Measurements from ENCODE around the gene ING5. TPM values are rescaled to one million over a fixed set of nuclear protein-coding genes. Genes with fewer than 3 reads are reported as not detected.

ING5 gene
- total RNA-seq (10 to 100 TPM; 24.9 to 57.1 (median 39.9) TPM), polyA plus RNA-seq (10 to 100 TPM; 27.1 to 39.5 TPM)
- long read RNA-seq, donor 1, partial matches to known transcripts, result 3 of 23 reads
- long read RNA-seq, donor 1, other reads (novel, unspliced or antisense), result 19 of 23 reads
- long read RNA-seq, donor 2, full-length matches to known transcripts, result 4 of 4 reads
- long read RNA-seq, donor 2, partial matches to known transcripts, result 0 of 4 reads
- long read RNA-seq, donor 2, other reads (novel, unspliced or antisense), result 0 of 4 reads
- long read RNA-seq, donor 3, full-length matches to known transcripts, result 16 of 30 reads
- long read RNA-seq, donor 3, partial matches to known transcripts, result 3 of 30 reads
- long read RNA-seq, donor 3, other reads (novel, unspliced or antisense), result 11 of 30 reads

DNA sequence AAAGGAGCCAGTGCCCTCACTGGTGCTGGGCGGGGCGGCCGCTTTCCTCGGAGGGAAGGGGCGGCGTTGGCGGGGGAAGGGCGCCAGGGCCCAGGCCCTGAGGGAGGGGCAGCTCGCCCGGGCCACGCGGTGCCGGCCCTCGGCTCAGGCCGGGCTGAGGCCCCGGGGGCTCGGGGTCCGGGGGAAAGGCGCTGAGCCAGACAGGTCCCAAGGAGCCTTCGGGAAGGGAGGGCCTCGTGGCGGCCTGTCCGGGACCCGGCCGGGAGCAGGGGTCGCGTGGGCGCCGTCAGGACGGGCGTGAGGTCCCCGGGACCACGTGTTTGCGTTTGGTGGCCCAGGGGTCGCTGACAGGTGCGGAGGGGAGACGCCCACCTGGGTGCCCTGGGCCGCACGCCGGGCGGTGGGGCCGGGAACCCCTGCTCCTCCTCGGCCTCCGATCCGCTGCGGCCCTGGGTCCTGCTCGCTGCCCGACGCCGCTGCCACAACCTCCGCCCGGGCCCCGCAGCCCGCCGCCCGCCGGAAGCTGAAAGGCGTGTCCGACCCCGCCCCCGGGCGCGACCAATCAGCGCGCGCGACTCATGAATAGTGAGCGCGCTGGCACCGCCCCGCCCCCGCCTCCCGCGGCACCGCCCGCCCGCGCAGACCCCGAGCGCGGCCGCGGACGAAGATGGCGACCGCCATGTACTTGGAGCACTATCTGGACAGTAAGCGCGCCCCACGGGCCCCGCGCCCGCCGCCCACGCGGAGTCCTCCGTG, at the start of gene ING5:
ING5 (plus strand) TSS at position 641 of the 756 bp plus-strand sequence; CDS start at position 668, 27 bp downstream.
- peaks cover 5% of the 10 kb centered on the region for H3K4me1 ChIP-seq (ENCODE audit: insufficient read depth)
- H3K27me3 ChIP-seq, result no peaks in the 10 kb centered on the region
- intact Hi-C loops (cut with DNase I), result loop anchor here in 1 of 4 donors (2.0 kb wide), 1 partner anchor 33 kb away; the partner anchor contains the start of gene D2HGDH
- no peaks in the 10 kb centered on the region for H3K36me3 ChIP-seq
- H3K4me3 ChIP-seq, result peak within 1 kb of the TSS; percentile 77
- H3K9me3 ChIP-seq, result peaks cover 0 to 3% of the 10 kb centered on the region in 2 donors
- TF ChIP-seq, protein P1, sequence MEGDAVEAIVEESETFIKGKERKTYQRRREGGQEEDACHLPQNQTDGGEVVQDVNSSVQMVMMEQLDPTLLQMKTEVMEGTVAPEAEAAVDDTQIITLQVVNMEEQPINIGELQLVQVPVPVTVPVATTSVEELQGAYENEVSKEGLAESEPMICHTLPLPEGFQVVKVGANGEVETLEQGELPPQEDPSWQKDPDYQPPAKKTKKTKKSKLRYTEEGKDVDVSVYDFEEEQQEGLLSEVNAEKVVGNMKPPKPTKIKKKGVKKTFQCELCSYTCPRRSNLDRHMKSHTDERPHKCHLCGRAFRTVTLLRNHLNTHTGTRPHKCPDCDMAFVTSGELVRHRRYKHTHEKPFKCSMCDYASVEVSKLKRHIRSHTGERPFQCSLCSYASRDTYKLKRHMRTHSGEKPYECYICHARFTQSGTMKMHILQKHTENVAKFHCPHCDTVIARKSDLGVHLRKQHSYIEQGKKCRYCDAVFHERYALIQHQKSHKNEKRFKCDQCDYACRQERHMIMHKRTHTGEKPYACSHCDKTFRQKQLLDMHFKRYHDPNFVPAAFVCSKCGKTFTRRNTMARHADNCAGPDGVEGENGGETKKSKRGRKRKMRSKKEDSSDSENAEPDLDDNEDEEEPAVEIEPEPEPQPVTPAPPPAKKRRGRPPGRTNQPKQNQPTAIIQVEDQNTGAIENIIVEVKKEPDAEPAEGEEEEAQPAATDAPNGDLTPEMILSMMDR (IDR thresholded peaks at IDR 0.05), result no peak
- peak; percentile 86 for TF ChIP-seq POLR2A (IDR thresholded peaks at IDR 0.05)
- peak within 1 kb of the TSS; percentile 84 to 97 for H3K27ac ChIP-seq
- WGBS, 3 donors, result 0 to 1% (median 0%) methylated on average over 5 to 96 of the region's 96 CpGs
- DNase-seq, result peak; percentile 96 to 99 (median 98)

DNA sequence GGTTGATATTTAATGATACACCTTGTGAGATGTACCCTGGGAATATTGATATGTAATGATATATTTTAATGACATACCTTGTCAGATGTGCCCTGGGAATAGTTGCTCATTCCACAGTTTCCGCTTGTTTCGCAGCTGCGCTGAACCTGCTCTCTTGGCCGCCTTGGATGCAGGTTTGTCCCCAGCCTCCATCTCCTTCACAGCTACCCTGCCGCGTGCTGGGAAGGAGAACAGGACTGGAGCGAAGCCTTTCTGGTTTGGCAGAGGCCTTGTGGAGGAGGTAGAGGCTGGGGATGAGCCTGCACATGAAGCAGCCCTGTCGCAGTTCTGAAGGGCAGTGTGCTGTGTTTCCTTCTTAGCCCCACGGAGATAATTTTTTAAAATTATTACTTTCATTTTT, 49.7 kb upstream of the ING5 start:
- no peaks in the 10 kb centered on the region for H3K36me3 ChIP-seq
- 95 to 97% (median 95%) methylated on average over 9 of the region's 9 CpGs for WGBS, 3 donors
- H3K27me3 ChIP-seq, result no peaks in the 10 kb centered on the region
- no peak overlapping the region for H3K4me3 ChIP-seq
- no peaks in the 10 kb centered on the region for H3K9me3 ChIP-seq
- intact Hi-C loops (cut with DNase I), result loop anchor here in 2 of 4 donors (10.0 kb wide), 1 partner anchor 797 kb away; no protein-coding TSS in a partner anchor
- H3K27ac ChIP-seq, result no peak overlapping the region
- no peak for DNase-seq
- no peaks in the 10 kb centered on the region for H3K4me1 ChIP-seq (ENCODE audit: insufficient read depth)
- no peak for TF ChIP-seq EP300 (IDR thresholded peaks at IDR 0.05)

DNA sequence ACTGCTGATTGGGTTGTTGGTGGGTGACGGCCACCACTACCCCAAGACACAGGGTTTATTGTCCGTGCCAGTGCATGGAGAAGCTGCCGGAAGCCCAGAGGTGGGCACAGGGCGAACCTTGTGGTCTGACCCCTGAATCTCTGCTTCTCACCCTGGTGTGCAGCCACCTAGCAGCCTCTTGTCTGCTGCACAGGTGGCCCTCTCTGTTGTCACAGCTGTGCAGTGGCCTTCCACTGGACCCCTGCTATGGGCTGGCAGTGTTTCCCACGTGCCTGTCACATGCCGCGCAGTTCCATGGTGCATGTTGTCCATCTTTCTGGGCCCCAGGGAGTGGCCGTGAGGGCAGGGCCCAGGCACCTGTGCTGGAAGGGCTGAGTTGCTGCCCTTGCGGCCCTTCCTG, 49.1 kb upstream of the ING5 start:
- H3K4me3 ChIP-seq, result no peak overlapping the region
- H3K4me1 ChIP-seq (ENCODE audit: insufficient read depth), result no peaks in the 10 kb centered on the region
- H3K36me3 ChIP-seq, result no peaks in the 10 kb centered on the region
- intact Hi-C loops (cut with DNase I), result loop anchor here in 2 of 4 donors (10.0 kb wide), 1 partner anchor 798 kb away; no protein-coding TSS in a partner anchor
- no peak overlapping the region for H3K27ac ChIP-seq
- no peak for DNase-seq
- no peak for TF ChIP-seq POLR2A (IDR thresholded peaks at IDR 0.05)
- no peak for TF ChIP-seq EP300 (IDR thresholded peaks at IDR 0.05)
- TF ChIP-seq, protein P1 (IDR thresholded peaks at IDR 0.05), result no peak
- WGBS, 3 donors, result 93 to 96% (median 95%) methylated on average over 9 of the region's 9 CpGs
- no peaks in the 10 kb centered on the region for H3K27me3 ChIP-seq
- H3K9me3 ChIP-seq, result no peaks in the 10 kb centered on the region

DNA sequence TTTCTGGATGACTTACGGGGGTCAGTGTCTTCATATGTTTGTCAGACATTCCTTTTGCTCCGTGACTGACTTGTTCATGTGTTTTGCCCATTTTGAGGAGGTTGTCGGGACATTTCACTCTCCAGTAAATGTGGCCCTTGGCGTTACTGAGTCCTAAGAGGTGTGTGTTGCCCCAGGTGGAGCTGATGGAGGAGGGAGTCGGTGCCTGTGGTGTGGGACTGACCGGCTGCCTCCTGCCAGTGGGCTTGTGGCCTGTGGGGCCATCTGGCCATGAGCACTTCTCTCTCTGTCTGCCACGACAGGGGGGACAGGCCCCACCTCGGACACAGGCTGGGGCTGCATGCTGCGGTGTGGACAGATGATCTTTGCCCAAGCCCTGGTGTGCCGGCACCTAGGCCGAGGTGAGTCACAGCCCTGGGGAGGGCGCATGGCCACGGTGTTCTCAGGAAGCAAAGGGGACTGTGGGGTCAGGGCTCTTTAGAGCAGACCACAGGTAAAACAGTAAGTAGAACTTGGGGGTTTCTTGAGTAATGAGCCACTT, 48.6 kb upstream of the ING5 start:
- DNase-seq, result no peak
- no peaks in the 10 kb centered on the region for H3K27me3 ChIP-seq
- H3K9me3 ChIP-seq, result no peaks in the 10 kb centered on the region
- H3K4me3 ChIP-seq, result no peak overlapping the region
- intact Hi-C loops (cut with DNase I), result loop anchor here in 2 of 4 donors (10.0 kb wide), 1 partner anchor 798 kb away; no protein-coding TSS in a partner anchor
- 91 to 97% (median 93%) methylated on average over 12 to 13 of the region's 13 CpGs for WGBS, 3 donors
- H3K36me3 ChIP-seq, result no peaks in the 10 kb centered on the region
- TF ChIP-seq POLR2A (IDR thresholded peaks at IDR 0.05) (no peak), EP300 (IDR thresholded peaks at IDR 0.05) (no peak)
- TF ChIP-seq, protein P1 (IDR thresholded peaks at IDR 0.05), result no peak
- H3K4me1 ChIP-seq (ENCODE audit: insufficient read depth), result no peaks in the 10 kb centered on the region
- H3K27ac ChIP-seq, result no peak overlapping the region
